ENCODE results near the gene SEPTIN5.

Gene SEPTIN5

DNA sequence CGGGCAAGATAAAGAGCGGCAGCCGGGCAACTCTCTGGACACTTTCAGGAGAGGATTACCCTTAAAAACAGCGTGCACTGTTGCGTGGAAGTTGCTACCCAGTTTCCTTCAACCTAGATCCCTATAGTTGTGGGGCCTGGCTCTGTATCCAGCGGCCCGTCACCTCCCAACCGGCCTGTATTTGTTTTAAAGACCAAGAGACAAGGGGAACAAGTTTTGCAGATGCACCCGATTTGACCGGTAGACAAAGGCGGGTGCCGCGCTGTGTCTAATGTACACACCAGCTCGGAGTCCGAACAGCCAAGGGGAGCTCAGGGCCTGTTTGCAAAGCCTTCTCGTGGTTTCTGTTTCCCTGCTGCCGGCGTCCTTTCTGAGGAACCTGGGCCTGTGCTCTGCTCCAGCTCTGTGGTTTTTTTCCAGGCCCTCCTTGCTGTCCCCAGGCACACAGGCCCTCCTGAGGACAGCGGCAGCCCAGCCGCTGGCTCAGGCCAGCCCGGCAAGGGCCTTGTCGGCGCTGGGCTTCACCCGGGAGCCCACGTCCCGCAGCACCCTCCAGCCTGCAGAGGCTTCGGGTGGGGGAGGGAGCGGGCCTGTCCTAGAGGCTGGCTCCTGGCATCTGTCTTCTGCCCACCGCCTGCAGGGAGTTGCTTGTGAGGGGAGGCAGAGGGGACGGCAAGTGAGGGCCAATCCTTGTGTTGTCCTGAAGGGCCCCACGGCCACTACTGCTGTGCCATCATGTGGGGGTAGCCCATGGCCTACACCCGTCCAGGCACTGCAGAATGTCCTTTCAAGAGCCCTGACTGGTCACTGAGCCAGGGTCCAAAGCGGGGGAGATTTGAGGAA lies 47.6 kb downstream of the SEPTIN5 start:
- no peak for DNase-seq (ENCODE audit: low spot score)

DNA sequence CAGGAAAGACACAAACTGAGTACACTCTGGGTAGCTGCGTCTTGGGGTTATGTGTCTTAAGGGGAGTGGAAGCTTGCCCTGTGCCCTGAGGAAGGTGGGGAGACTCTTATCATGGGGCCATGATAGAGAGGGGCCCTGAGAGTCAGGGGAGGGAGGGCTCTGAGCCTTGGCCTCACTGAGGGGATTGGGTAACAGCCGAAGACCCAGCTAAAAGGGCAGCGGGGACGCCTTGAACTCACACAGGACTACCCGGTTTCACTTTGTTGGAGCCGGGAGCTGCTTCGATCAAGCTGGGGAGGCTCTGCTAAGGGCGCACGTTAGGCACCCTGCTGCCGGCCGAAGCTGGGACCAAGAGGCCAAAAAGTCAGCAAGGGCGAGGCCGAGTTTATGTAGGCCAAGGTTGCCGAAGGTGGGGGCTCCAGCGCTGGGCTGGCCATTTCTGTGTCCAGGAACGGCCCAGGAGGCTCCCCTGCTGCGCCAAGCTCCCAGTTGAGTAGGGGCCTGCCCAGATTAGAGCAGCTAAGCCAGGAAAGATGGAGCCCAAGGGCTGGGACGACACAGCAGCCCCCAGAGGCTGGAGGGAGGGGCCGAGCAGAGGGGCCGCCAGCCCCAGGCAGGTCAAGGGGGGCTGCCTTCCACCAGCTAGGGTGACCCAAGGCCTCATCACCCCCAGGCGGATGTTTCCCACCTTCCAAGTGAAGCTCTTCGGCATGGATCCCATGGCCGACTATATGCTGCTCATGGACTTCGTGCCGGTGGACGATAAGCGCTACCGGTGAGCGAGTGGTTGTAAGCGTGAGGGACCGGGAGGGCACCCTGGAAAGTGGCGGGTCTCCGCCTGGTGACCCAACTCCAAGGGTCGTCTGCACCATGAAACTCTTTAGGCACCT lies 48.5 kb downstream of the SEPTIN5 start:
- DNase-seq (ENCODE audit: low spot score): no peak

GRCh38 chr22:19763458-19764298 lies 49.4 kb downstream of the SEPTIN5 start:
- DNase-seq (ENCODE audit: low spot score): no peak

GRCh38 chr22:19764299-19764593 lies 49.9 kb downstream of the SEPTIN5 start:
- DNase-seq (ENCODE audit: low spot score): no peak

DNA sequence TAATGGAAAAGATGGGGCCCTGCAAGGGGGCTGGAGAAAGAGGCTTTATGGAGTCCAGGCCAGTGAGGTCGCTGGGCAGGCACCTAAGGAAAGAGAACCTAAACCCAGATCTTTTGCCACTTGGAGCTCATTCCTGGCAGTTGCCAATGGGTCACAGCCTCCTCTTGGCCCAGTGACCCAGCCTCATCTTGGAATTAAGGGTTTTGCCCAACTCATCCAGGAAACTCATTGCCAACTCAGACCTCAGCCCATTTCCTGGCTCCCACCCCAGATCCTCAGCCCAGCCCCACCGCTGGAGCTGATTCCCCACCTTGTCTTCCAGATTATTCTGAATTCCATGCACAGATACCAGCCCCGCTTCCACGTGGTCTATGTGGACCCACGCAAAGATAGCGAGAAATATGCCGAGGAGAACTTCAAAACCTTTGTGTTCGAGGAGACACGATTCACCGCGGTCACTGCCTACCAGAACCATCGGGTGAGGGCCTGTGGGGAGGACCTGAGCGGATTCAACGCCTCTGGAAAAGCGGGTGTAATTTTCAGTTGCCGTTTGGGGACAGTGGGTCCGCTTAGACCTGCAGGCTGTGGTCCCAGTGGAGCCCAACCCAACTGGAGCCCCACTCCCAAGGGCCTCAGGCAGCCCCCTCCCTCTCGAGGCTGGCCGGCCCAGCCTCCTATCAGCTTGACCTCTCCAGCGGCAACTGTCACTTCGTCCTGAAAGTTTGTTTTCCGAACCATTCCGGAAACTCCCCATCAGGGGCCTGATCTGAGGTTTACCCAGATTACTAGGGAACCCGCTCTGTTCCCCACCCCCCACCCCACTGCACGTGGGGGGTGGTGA lies 50.6 kb downstream of the SEPTIN5 start:
- DNase-seq (ENCODE audit: low spot score): no peak

DNA sequence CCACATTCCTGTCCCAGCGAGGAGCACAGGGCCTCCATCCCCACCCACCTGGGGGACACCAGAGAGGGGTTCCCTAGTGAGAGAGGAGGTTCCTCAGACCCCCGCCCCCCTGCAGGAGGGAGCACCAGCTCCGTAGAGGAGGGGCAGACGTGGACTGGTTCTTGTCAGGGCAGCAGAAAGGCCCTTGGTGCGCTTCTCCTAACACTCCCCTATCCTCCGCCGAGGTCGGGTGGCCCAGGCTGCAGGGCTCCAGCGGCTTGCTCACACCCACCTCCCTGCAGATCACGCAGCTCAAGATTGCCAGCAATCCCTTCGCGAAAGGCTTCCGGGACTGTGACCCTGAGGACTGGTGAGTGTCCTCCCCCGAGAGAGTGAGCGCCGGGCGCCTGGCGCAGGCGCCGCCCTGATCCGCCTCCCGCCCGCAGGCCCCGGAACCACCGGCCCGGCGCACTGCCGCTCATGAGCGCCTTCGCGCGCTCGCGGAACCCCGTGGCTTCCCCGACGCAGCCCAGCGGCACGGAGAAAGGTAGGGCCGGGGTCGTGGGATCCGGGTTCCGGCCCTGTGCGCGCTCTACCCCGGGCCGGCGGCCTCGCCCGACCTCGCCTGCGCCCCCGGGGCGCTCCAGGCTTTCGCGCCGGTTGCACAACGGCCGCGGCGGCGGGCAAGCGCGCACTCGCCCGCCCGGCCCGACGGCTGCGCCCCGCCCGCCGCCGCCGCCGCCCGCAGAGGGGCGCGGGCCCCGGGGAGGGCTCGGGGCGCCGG lies 51.4 kb downstream of the SEPTIN5 start:
- DNase-seq (ENCODE audit: low spot score): no peak

GRCh38 chr22:19766240-19766510 lies 51.9 kb downstream of the SEPTIN5 start:
- DNase-seq (ENCODE audit: low spot score): no peak

DNA sequence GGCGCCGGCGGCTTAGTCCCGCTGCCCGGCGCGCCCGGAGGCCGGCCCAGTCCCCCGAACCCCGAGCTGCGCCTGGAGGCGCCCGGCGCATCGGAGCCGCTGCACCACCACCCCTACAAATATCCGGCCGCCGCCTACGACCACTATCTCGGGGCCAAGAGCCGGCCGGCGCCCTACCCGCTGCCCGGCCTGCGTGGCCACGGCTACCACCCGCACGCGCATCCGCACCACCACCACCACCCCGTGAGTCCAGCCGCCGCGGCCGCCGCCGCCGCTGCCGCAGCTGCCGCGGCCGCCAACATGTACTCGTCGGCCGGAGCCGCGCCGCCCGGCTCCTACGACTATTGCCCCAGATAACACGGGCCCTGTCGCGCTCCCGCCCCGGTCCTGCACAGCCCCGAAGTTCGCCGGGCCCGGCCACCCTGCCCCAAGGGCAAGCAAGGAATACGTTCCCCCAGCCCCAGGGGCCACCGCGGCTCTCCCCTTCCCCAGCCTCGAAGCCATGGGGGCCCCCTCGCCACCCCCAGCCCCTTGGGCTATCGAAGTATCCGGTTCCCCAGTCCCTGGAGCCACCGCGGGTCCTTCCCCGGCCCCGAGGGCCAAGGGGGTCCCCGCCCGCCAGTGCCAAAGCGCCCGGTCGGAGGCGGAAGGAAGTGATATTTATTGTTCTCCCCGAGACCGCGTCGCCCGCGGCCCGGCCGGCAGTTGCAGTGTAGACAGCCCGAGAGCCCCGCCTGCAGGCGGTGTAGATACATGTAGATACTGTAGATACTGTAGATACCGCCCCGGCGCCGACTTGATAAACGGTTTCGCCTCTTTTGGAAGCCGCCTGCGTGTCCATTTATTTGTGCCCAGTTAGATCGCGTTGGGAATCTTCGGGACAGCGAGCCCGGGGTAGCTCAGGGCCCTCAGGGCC lies 52.5 kb downstream of the SEPTIN5 start:
- DNase-seq (ENCODE audit: low spot score): no peak

DNA sequence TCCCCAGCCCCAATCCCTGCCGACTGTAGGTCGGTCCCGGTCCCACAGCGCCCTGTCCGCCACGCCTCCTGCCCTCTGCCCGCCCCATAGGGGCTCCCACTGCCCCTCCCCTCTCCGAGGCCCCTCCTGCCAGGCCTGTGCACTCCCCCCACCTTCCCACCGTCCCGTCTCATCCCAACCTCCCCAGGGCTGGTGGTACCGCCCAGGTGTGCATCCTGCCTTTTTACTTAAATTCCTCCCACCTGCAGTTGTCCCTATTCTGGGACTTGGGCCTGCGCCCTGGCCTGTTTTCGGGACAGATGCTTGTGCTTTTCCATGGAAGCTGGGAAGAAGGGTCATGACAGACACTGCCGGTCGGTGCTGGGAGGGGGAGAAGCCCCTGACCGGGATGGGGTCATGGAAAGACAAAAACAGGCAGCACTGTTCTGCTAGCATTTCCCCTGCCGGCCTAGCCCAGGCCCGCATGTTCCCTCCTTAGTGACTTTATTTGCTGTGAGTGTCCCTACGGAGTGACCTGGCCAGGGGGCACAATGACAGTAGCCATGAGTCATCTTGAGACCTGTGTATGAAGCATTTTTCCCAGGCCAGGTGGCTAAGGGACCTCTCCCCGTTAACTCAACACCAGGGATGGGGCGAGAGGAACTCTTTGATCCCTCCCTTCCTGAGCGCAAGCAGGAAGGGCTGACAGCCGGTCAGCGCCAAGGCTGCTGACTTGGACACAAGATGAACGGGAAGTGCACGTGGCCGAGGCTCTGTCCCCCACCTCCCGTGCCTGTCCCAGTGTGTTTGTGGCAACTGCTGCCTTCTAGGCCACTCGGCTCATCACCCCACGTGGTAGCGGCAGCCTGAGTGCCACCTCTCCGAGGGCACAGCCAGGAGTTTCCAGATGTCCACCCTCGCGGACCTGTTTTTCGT lies 53.4 kb downstream of the SEPTIN5 start:
- DNase-seq (ENCODE audit: low spot score): no peak

DNA sequence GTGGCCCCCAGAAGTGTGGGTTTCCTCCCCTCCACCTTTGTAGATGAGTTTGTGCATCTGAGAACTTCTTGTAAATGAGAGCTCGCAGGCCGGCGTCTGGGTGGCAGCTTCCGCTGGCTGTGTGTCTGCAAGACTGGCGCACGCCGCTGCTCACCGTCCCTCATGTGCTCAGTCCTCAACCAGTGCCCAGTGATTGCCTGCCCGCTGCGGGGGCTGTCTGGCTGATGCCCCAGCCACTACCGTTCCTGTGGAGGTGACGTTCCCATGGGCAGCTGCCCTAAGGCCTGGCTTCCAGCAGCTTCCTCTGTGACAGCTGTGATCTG lies 55.1 kb downstream of the SEPTIN5 start:
- no peak for DNase-seq (ENCODE audit: low spot score)

DNA sequence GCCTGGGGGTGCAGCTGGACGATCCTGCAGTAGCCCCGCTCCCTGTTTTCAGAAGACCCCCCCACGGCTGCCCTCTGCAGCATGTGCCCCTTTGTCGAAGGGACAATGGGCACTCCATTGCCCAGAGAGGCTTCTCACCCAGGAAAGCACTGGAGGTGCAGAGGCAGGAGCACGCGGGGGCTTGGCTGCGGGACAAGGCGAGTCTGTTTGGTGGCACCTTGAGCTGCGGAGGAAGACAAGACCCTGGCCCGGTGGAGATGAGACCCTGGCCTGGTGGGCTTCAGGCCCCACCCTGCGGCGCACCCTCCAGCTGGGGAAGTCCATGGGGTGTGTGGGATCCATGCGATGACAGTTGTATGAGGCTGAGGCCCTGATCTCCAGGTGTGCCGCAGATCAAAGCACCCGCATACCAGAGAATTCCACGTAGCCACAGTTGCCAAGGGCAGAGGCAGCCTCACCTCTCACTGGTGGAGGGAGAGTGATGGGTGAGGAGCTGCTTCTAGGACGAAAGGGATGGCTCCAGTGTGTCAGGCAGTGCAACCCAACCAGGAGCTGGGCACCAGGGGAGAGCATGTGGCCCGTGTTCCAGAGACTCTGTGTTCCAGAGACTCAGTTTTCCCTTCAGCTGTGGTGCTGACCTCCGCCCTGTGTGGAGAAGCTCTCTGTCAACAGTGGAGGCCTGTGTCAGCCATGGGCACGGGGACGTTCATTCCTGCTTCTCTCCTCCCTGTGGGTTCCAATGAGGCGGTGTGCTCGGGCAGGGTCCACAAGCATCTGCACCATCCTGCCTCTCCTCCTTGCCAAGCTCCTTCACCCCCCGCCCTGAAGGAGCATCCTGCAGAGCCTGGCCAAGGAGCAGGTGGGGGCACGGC lies 56.3 kb downstream of the SEPTIN5 start:
- DNase-seq (ENCODE audit: low spot score): no peak

DNA sequence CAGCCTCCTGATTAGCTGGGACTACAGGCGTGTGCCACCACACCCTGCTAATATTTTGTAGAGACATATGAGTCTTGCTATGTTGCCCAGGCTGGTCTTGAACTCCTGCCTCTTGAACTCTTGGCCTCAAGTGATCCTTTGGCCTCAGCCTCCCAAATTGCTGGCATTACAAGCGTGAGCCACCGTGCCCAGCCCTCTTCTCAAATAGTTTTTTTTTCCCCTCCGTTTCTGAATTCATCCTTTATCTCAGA lies 58.0 kb downstream of the SEPTIN5 start:
- no peak for DNase-seq (ENCODE audit: low spot score)
